A673 (cell line): ENCODE data around the gene PPRC1. TPM values are rescaled to one million over a fixed set of nuclear protein-coding genes. Genes with fewer than 3 reads are reported as not detected.
A peak's percentile ranks its signal among the peaks of the same experiment; 100 is the strongest.

Source experiments
- BruUV-seq: library from RNA; stranded (reverse); fragments of 400-500 nt; replicated peaks from 2 replicates; lab custom pipeline; 2021; lab: Mats Ljungman, UMichigan
- CTCF ChIA-PET: fragments of 300-600 bp; sonication (Branson Sonifier 250); formaldehyde crosslinking; loops from one replicate; lab custom pipeline; 2022; ENCODE audit warnings: antibody characterized with exemption; lab: Charles Lee
- POLR2A ChIA-PET: fragments of 300-600 bp; sonication (Branson Sonifier 250); formaldehyde crosslinking; loops from one replicate; lab custom pipeline; 2022; ENCODE audit warnings: antibody characterized with exemption; ENCODE audit not compliant: low non-redundant PET; lab: Charles Lee
- DNase-seq: peaks from one replicate; pipeline ENCODE4 v3.0.0-alpha.2; 2015; ENCODE audit warnings: low spot score
- H3K27ac ChIP-seq: fragments of 200-600 bp; sonication (generic); 2 replicates; pipeline ENCODE4 v1.5.1; 2016; ENCODE audit warnings: mixed run types, low read depth, mild to moderate bottlenecking, mixed read lengths, antibody characterized with exemption, low read length; ENCODE audit not compliant: poor library complexity, severe bottlenecking
- H3K27me3 ChIP-seq: fragments of 200-600 bp; sonication (generic); replicated peaks from 2 replicates; pipeline ENCODE4 v1.6.1; 2017; ENCODE audit warnings: mixed run types, low read depth, mild to moderate bottlenecking, mixed read lengths, antibody characterized with exemption, low read length; ENCODE audit not compliant: insufficient read depth, poor library complexity
- H3K36me3 ChIP-seq: fragments of 200-600 bp; sonication (generic); 2 replicates; pipeline ENCODE4 v1.6.1; 2016; ENCODE audit warnings: mixed run types, mild to moderate bottlenecking, mixed read lengths, antibody characterized with exemption, low read length; ENCODE audit not compliant: insufficient read depth, poor library complexity, severe bottlenecking
- H3K4me1 ChIP-seq: fragments of 200-600 bp; sonication (generic); 2 replicates; pipeline ENCODE4 v1.6.1; 2017; ENCODE audit warnings: mixed run types, mild to moderate bottlenecking, mixed read lengths, antibody characterized with exemption, low read length; ENCODE audit not compliant: insufficient read depth, poor library complexity, severe bottlenecking
- H3K4me3 ChIP-seq: fragments of 200-600 bp; sonication (generic); 2 replicates; pipeline ENCODE4 v1.5.1; 2016; ENCODE audit warnings: low read depth, mixed run types, mild to moderate bottlenecking, mixed read lengths, low read length; ENCODE audit not compliant: poor library complexity, severe bottlenecking
- H3K9me3 ChIP-seq: fragments of 200-600 bp; sonication (generic); 2 replicates; pipeline ENCODE4 v1.6.1; 2016; ENCODE audit warnings: mixed run types, low read depth, mild to moderate bottlenecking, mixed read lengths, antibody characterized with exemption, low read length; ENCODE audit not compliant: poor library complexity, severe bottlenecking
- CTCF ChIP-seq: fragments of 300-800, 200-600 bp; sonication (generic); conservative IDR thresholded peaks from 2 replicates; pipeline ENCODE4 v1.5.1; 2017; ENCODE audit warnings: low read depth, mild to moderate bottlenecking, antibody characterized with exemption, low read length, moderate library complexity, mixed read lengths
- EZH2 ChIP-seq: fragments of 200-600 bp; sonication (generic); IDR thresholded peaks from 2 replicates; pipeline ENCODE4 v1.6.1; 2017; ENCODE audit warnings: borderline replicate concordance, low read depth, mild to moderate bottlenecking, mixed read lengths, antibody characterized with exemption, low read length; ENCODE audit not compliant: poor library complexity, severe bottlenecking
- intact Hi-C: fragments of 100-400 bp; cut with micrococcal nuclease; formaldehyde crosslinking; loops from one replicate; pipeline ENCODE4 v1.10.0; 2022; ENCODE audit not compliant: unreplicated experiment
- total RNA-seq: library from RNA; stranded (reverse); gene quantifications from 2 replicates; pipeline ENCODE4 v1.2.3, GENCODE V29; 2021

The PPRC1 gene
- total RNA-seq, 1 experiment from 2014 or later: 103 TPM

DNA sequence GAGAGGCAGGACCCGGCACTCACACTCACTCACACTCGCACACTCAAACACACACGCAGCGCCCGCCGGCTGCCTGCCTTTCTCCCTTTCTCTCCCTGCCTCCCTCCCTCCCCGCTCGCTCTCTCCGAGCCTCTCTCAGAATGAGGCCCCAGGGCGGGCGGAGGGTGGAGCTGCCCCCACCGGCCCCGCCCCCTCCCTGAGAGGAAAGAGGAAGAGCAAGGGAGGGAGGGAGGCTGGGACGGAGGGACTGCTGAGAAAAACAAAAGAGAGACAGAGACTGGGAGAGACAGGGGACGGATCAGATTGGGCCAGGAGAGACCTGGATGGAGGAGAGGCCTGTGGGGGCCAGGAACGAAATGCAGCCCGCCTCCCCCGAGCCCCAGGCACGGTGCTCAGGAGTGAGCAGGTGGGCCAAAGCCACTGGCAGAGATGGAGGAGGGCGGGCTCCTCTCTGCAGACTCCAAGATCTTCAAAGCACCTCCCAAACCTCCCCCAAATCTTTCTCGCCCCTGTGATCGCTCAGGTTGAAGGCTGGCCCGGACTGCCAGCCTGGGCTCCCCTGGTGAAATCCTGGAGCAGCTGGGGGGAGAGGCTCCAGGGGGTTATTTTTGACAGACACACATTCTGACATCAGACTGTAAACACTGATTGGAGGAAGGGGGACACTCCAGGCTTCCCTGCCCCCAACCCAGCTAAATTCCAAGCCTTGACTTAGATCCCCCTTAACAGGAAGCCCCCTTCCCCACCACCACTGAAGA is 17.8 kb upstream of the PPRC1 start:
- H3K27me3 ChIP-seq: no peaks in the 10 kb centered on the region
- H3K27ac ChIP-seq: peak overlapping the region; percentile 81
- peak; percentile 97 for DNase-seq
- no peaks in the 10 kb centered on the region for H3K9me3 ChIP-seq
- BruUV-seq: no TSS peak
- CTCF ChIA-PET: interaction anchor here (1.1 kb wide), 1 partner anchor 274 kb away, joined by 3 read pairs; no protein-coding TSS in a partner anchor
- peaks cover 58% of the 10 kb centered on the region for H3K4me1 ChIP-seq
- peaks cover 18% of the 10 kb centered on the region for H3K36me3 ChIP-seq
- H3K4me3 ChIP-seq: peak overlapping the region; percentile 96
- no peak for TF ChIP-seq EZH2
- no peak for TF ChIP-seq CTCF
- intact Hi-C loops: no loop called here
- POLR2A ChIA-PET: interaction anchor here (0.6 to 0.7 kb wide), 4 partner anchors 13 to 133 kb away, joined by 3 to 11 read pairs (median 6); no protein-coding TSS in a partner anchor

DNA sequence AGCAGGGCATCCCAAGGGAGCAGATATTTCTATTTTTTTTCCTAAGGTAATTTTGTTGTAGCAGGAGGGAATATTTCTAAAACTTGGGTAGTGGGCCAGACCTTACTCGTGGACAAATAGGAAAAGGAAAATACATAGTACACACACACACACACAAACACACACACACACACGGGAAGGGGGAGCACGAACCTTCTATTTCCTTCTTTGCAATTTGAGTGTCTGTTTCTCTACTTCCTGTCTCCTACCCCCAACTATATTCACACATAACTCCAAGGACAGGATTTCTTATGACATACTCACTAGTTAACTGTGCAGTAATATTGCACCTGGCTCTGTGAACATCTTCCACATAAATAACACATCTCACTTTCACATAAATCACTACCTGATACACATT is 17.1 kb upstream of the PPRC1 start:
- Histone ChIP-seq H3K9me3 (no peaks in the 10 kb centered on the region), H3K4me3 (peak overlapping the region; percentile 96), H3K27ac (peak overlapping the region; percentile 81), H3K4me1 (peaks cover 58% of the 10 kb centered on the region), H3K36me3 (peaks cover 10% of the 10 kb centered on the region), H3K27me3 (no peaks in the 10 kb centered on the region)
- DNase-seq: no peak
- ChIA-PET POLR2A (no interaction called here), CTCF (no interaction called here)
- no TSS peak for BruUV-seq
- TF ChIP-seq EZH2 (no peak), CTCF (no peak)
- intact Hi-C loops: no loop called here

DNA sequence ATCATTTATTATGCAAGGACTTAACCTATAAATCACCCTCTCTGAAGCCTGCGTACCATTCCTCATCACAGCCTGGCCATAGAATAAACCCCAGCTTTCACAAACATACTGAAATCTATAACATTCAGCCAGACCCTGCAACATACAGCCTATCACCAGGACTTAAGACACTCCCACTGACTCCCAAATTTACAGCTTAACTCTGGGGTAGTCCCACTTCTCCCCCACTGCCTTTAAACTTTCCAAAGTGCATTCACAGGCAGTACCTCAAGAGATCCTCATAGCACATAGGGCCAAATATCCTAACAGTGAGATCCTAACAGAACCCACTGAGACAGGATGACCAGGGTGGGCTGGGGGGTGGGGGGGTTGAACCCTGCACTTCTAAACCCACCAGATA is 16.2 kb upstream of the PPRC1 start:
- no TSS peak for BruUV-seq
- Histone ChIP-seq H3K4me1 (peaks cover 66% of the 10 kb centered on the region), H3K27me3 (no peaks in the 10 kb centered on the region), H3K36me3 (peaks cover 2% of the 10 kb centered on the region), H3K4me3 (no peak overlapping the region), H3K9me3 (no peaks in the 10 kb centered on the region), H3K27ac (peak overlapping the region; percentile 81)
- TF ChIP-seq CTCF: no peak
- no peak for TF ChIP-seq EZH2
- CTCF ChIA-PET: no interaction called here
- no peak for DNase-seq
- POLR2A ChIA-PET: no interaction called here
- intact Hi-C loops: no loop called here
